ENCODE data around the gene ACTR2.

- TF ChIP-seq CTCF (IDR thresholded peaks at IDR 0.05; ENCODE audit: low read depth, low read length) (no peak), EZH2phosphoT487 (IDR thresholded peaks at IDR 0.05; ENCODE audit: low read depth) (no peak)
Measured at GRCh38 chr2:65309699-65310098, 82.1 kb downstream of the ACTR2 start.

Data from OCI-LY3 (cell line).